ENCODE results near the gene VSTM1. TPM values are rescaled to one million over a fixed set of nuclear protein-coding genes. Genes with fewer than 3 reads are reported as not detected.

Gene VSTM1
- total and polyA plus RNA-seq, 2 of the 4 experiments (the other 2 are of a cell fraction): not detected

- H3K4me2 ChIP-seq (ENCODE audit: low read depth, low read length): peak overlapping the region; percentile 79
- H4K8ac ChIP-seq (ENCODE audit: low read depth in 2 of 2, low read length in 2 of 2): peak overlapping the region; percentile 32 to 63; a peak in 3 of 4 replicates
- in situ Hi-C loops (cut with MboI; ENCODE audit: low sequenced_read_pairs) (no loop called here), intact Hi-C loops (cut with micrococcal nuclease) (loop anchor here (5.0 to 10.0 kb wide), 2 partner anchors 289 to 762 kb away; partner anchors contain the start of gene ZNF845), dilution Hi-C loops (cut with HindIII; ENCODE audit: low sequenced_read_pairs, unreplicated experiment) (no loop called here)
- H3K18ac ChIP-seq (ENCODE audit: low read depth, low read length): no peak overlapping the region
- peak; percentile 17 for DNase-seq
- no peak overlapping the region for H2BK15ac ChIP-seq (ENCODE audit: low read depth, low read length)
- H3K4me1 ChIP-seq (ENCODE audit: control insufficient read depth, insufficient read depth, low read length): peaks cover 6% of the 10 kb centered on the region
- no peak overlapping the region for H2BK120ac ChIP-seq (ENCODE audit: low read depth, low read length)
- no peak overlapping the region for H2BK20ac ChIP-seq (ENCODE audit: low read depth, low read length)
- ATAC-seq (ENCODE audit: low read depth): peak; percentile 56
- H3K79me1 ChIP-seq (ENCODE audit: low read depth in 1 of 2, low read length in 2 of 2): no peaks in the 10 kb centered on the region
- H3K27me3 ChIP-seq (ENCODE audit: control insufficient read depth, insufficient read depth, low read length): peaks cover 3% of the 10 kb centered on the region; the same call in 1 of the 2 replicates
- no peak overlapping the region for H2BK5ac ChIP-seq (ENCODE audit: low read depth, low read length, poor library complexity, severe bottlenecking)
- peak overlapping the region; percentile 37 for H2AK9ac ChIP-seq (replicated peaks; ENCODE audit: low read depth, low read length, poor library complexity)
- 12% methylated on average over 5 of the region's 14 CpGs; no CpG with 5 or more reads in 1 of the 2 experiments for WGBS, 2 experiments (ENCODE audit: extremely low coverage in 2 of 2, insufficient read length in 1 of 2)
- H4K5ac ChIP-seq (ENCODE audit: low read depth, low read length): peak overlapping the region; percentile 30; the same call in 1 of the 2 replicates
- 0 out of 2 replicates have a peak overlapping the region, but pooled peaks have one; percentile 8 for H3K4ac ChIP-seq (ENCODE audit: low read depth, low read length)
- no peaks in the 10 kb centered on the region for H3K36me3 ChIP-seq (ENCODE audit: control insufficient read depth, insufficient read depth, low read length)
- POLR2A ChIA-PET (ENCODE audit: unreplicated experiment): no interaction called here
- peak overlapping the region; percentile 38 for H3K4me3 ChIP-seq (ENCODE audit: insufficient read depth, low read depth, low read length)
- H2AK5ac ChIP-seq (ENCODE audit: low read depth, low read length): no peak overlapping the region
- no peak overlapping the region for H3K23ac ChIP-seq (ENCODE audit: low read depth, low read length)
- H3K9me3 ChIP-seq (ENCODE audit: control insufficient read depth, insufficient read depth, low read length): no peaks in the 10 kb centered on the region
- H2AFZ ChIP-seq (replicated peaks; ENCODE audit: low read length, poor library complexity): peak overlapping the region; percentile 97
- CTCF ChIA-PET: interaction anchor here (1.4 kb wide), 1 partner anchor 65 kb away, joined by 3 read pairs; no protein-coding TSS in a partner anchor
- no peak overlapping the region for H3K14ac ChIP-seq (replicated peaks; ENCODE audit: low read depth, low read length)
- H3K56ac ChIP-seq (ENCODE audit: extremely low read depth, insufficient read depth, low read length): no peak overlapping the region
- peak overlapping the region; percentile 36; the same call in 1 of the 2 replicates for H3K9ac ChIP-seq (ENCODE audit: low read depth, low read length)
- H4K91ac ChIP-seq (ENCODE audit: insufficient read depth, low read depth, low read length): peak overlapping the region; percentile 41; the same call in 1 of the 2 replicates
- BruUV-seq (replicated peaks): no TSS peak
- H3K9me1 ChIP-seq (ENCODE audit: insufficient read depth, low read length): no peaks in the 10 kb centered on the region
- TF ChIP-seq MAZ (IDR thresholded peaks at IDR 0.05; ENCODE audit: borderline replicate concordance, low read depth, low read length): 0 out of 2 replicates have a peak, but pooled peaks have one; percentile 5
- TF ChIP-seq, protein P1, sequence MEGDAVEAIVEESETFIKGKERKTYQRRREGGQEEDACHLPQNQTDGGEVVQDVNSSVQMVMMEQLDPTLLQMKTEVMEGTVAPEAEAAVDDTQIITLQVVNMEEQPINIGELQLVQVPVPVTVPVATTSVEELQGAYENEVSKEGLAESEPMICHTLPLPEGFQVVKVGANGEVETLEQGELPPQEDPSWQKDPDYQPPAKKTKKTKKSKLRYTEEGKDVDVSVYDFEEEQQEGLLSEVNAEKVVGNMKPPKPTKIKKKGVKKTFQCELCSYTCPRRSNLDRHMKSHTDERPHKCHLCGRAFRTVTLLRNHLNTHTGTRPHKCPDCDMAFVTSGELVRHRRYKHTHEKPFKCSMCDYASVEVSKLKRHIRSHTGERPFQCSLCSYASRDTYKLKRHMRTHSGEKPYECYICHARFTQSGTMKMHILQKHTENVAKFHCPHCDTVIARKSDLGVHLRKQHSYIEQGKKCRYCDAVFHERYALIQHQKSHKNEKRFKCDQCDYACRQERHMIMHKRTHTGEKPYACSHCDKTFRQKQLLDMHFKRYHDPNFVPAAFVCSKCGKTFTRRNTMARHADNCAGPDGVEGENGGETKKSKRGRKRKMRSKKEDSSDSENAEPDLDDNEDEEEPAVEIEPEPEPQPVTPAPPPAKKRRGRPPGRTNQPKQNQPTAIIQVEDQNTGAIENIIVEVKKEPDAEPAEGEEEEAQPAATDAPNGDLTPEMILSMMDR (conservative IDR thresholded peaks at IDR 0.05; ENCODE audit: low read depth, low read length): peak; percentile 34
- TF ChIP-seq, protein P2, sequence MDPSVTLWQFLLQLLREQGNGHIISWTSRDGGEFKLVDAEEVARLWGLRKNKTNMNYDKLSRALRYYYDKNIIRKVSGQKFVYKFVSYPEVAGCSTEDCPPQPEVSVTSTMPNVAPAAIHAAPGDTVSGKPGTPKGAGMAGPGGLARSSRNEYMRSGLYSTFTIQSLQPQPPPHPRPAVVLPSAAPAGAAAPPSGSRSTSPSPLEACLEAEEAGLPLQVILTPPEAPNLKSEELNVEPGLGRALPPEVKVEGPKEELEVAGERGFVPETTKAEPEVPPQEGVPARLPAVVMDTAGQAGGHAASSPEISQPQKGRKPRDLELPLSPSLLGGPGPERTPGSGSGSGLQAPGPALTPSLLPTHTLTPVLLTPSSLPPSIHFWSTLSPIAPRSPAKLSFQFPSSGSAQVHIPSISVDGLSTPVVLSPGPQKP (IDR thresholded peaks at IDR 0.05; ENCODE audit: borderline replicate concordance, low read depth, low read length): no peak
- H4K20me1 ChIP-seq (ENCODE audit: insufficient read depth, low read length): no peaks in the 10 kb centered on the region
- H3K27ac ChIP-seq (ENCODE audit: insufficient read depth, low read length): no peak overlapping the region
These were observed 33.0 kb upstream of the VSTM1 start for GRCh38 chr19:54096617-54097106.
